Measurements from ENCODE around the gene TRAPPC10. TPM values are rescaled to one million over a fixed set of nuclear protein-coding genes. Genes with fewer than 3 reads are reported as not detected.

Gene TRAPPC10
- total RNA-seq, 1 donor from 2014 or later = 21.4 TPM

DNA sequence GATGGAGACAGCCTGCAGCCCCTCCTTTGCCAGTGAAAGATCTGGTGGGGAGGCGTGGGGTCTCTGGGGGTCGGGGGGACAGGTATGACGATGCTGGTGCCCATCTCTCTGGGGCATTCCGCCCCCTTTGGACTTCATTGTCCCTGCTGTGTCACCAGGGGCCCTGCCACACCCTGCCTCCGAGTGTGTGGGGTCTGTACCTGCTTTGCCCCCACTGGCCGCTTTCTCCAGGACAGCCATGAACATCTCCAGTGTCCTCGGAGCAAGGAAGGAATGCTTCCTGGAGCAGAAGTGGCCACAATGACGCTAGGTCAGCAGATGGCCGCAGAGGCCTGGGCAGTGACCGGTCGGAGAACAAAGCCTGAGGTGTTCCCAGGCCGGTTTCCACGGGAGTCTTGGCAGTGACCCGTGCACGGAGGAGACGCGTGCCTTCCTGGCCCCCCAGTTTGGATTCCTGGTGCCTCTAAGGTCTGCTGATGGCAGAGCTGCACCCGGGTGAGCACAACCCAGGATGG lies 18.6 kb upstream of the TRAPPC10 start:
- intact Hi-C loops (cut with micrococcal nuclease) = no loop called here
- Histone ChIP-seq H3K4me3 (no peak overlapping the region), H3K27me3 (ENCODE audit: low read depth) (peaks cover 11% of the 10 kb centered on the region), H3K4me1 (peaks cover 3% of the 10 kb centered on the region), H3K27ac (replicated peaks) (no peak overlapping the region), H3K9me3 (replicated peaks) (no peaks in the 10 kb centered on the region), H3K36me3 (no peaks in the 10 kb centered on the region)
- no peak for DNase-seq
- TF ChIP-seq, protein P1, sequence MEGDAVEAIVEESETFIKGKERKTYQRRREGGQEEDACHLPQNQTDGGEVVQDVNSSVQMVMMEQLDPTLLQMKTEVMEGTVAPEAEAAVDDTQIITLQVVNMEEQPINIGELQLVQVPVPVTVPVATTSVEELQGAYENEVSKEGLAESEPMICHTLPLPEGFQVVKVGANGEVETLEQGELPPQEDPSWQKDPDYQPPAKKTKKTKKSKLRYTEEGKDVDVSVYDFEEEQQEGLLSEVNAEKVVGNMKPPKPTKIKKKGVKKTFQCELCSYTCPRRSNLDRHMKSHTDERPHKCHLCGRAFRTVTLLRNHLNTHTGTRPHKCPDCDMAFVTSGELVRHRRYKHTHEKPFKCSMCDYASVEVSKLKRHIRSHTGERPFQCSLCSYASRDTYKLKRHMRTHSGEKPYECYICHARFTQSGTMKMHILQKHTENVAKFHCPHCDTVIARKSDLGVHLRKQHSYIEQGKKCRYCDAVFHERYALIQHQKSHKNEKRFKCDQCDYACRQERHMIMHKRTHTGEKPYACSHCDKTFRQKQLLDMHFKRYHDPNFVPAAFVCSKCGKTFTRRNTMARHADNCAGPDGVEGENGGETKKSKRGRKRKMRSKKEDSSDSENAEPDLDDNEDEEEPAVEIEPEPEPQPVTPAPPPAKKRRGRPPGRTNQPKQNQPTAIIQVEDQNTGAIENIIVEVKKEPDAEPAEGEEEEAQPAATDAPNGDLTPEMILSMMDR (IDR thresholded peaks at IDR 0.05; ENCODE audit: borderline replicate concordance) = no peak

DNA sequence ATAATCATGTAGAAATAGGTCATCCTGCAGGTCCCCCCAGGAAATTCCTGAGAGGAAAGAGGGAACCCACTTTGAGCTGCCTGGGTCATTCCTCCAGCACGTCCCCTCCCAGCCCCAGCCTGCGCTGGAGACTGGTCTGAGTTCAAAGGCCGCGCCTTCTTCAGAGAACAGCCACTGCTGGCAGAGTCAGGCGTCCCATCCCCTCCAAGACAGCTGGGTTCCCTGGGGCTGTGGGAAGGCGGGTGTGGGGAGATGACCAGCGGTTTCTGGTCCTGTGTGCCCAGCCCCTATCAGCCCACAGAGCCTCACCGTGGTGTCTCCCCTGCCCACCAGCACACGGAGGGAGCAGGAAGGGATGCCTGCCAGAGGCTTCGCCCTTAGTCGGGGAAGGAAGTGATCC lies 18.0 kb upstream of the TRAPPC10 start:
- TF ChIP-seq, protein P1 (IDR thresholded peaks at IDR 0.05; ENCODE audit: borderline replicate concordance) = no peak
- H3K27ac ChIP-seq (replicated peaks) = no peak overlapping the region
- no peak overlapping the region for H3K4me3 ChIP-seq
- H3K36me3 ChIP-seq = no peaks in the 10 kb centered on the region
- no peaks in the 10 kb centered on the region for H3K9me3 ChIP-seq (replicated peaks)
- no peak for DNase-seq
- H3K27me3 ChIP-seq (ENCODE audit: low read depth) = peaks cover 11% of the 10 kb centered on the region
- intact Hi-C loops (cut with micrococcal nuclease) = no loop called here
- no peaks in the 10 kb centered on the region for H3K4me1 ChIP-seq

DNA sequence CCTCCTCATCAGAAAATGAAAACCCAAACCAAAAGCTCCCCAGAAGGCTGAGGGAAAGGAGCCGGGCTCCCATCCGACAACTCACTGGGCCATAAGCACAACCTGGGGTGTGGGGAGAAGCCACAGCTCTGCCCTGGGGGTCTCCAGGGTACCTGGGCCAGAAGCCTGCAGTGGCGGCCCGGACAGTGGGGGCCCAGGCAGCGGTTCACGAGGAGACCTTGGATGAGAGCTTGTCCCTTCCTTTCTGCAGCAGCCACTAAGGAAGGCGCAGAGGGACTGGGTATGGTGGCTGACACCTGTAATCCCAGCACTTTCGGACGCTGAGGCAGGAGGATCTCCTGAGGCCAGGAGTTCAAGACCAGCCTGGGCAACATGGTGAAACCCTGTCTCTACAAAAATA lies 17.5 kb upstream of the TRAPPC10 start:
- no peaks in the 10 kb centered on the region for H3K9me3 ChIP-seq (replicated peaks)
- TF ChIP-seq, protein P1 (IDR thresholded peaks at IDR 0.05; ENCODE audit: borderline replicate concordance) = no peak
- DNase-seq = no peak
- H3K27me3 ChIP-seq (ENCODE audit: low read depth) = peaks cover 11% of the 10 kb centered on the region
- intact Hi-C loops (cut with micrococcal nuclease) = no loop called here
- no peaks in the 10 kb centered on the region for H3K4me1 ChIP-seq
- no peak overlapping the region for H3K4me3 ChIP-seq
- no peak overlapping the region for H3K27ac ChIP-seq (replicated peaks)
- H3K36me3 ChIP-seq = no peaks in the 10 kb centered on the region

DNA sequence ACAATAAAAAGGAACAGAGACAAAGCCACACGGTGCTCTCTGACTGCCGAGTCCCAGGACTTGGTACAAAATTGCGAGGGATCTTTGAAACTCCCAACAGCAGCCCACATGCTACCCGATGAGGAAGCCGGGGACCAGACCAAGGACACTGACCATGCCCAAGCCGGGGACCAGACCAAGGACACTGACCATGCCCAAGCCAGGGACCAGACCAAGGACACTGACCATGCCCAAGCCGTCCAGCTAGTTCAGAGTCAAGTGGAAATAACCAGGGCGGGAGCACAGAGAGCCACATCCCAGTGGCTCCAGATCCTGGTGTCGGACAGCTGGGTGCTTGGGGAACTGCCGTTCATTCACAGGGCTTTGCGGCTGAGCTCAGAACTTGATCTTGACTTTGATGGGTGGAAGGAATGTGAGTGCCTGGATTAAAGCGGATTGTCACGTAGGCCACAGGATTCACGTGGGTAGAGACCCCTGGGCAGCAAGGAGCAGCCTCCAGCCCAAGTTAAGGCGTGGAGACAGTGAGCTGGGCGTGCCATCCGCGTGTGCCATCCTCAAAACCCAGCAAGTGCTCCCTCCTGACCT lies 16.5 kb upstream of the TRAPPC10 start:
- intact Hi-C loops (cut with micrococcal nuclease) = no loop called here
- H3K9me3 ChIP-seq (replicated peaks) = no peaks in the 10 kb centered on the region
- DNase-seq = no peak
- TF ChIP-seq, protein P1 (IDR thresholded peaks at IDR 0.05; ENCODE audit: borderline replicate concordance) = no peak
- no peaks in the 10 kb centered on the region for H3K36me3 ChIP-seq
- peaks cover 11% of the 10 kb centered on the region for H3K27me3 ChIP-seq (ENCODE audit: low read depth)
- H3K4me3 ChIP-seq = no peak overlapping the region
- no peak overlapping the region for H3K27ac ChIP-seq (replicated peaks)
- no peaks in the 10 kb centered on the region for H3K4me1 ChIP-seq

DNA sequence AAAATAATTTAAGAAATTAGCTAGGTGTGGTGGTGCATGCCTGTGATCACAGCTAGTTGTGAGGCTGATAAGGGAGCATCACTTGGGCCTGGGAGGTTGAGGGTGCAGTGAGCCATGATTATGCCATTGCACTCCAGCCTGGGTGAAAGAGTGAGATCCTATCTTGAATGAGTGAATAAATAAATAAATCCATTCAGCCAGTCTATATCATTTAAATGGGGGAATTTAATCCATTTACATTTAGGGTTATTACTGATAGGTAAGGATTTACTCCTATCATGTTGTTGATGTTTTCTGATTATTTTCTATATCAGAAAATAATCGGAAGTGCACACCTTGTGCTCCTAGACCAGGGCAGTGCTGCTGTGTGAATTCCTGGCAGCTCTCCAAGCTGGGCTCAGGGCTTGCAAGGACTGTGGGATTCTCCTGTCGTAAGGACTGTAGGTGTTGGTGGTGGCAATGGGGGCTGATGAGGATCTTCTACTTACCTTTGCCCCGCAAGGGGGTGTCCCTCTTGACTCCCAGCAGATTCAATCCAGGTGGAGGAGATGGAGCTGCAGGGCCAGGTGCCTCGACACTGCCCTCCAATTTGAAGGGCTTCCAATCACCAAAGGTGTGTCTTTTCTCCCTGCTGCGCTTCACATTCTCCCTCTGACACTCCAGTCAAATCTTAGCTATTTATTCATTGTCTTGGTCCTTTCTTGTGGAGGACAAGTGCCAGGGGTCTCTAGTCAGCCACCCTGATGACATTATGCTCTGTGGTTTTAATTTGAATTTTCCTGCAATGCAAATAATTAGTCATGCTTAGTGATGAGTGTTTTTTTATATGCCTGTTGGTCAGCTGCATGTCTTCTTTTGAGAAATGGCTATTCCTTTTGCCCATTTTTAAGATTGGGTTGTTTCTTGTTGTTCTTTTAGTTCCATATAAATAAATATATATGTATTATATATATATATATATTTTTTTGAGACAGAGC lies 14.1 kb upstream of the TRAPPC10 start:
- Histone ChIP-seq H3K4me1 (no peaks in the 10 kb centered on the region), H3K4me3 (no peak overlapping the region), H3K36me3 (no peaks in the 10 kb centered on the region), H3K27ac (replicated peaks) (no peak overlapping the region), H3K27me3 (ENCODE audit: low read depth) (peaks cover 11% of the 10 kb centered on the region), H3K9me3 (replicated peaks) (no peaks in the 10 kb centered on the region)
- no peak for DNase-seq
- intact Hi-C loops (cut with micrococcal nuclease) = no loop called here
- TF ChIP-seq, protein P1 (IDR thresholded peaks at IDR 0.05; ENCODE audit: borderline replicate concordance) = no peak

Measured in left ventricle myocardium inferior (tissue), 1 donor.